HG03280 (cell line): ENCODE data around the gene KLHL8.
A peak's percentile ranks its signal among the peaks of the same experiment; 100 is the strongest.
"Not testable (repeated sequence)": the region's sequence is repeated elsewhere in the genome, so short reads cannot be mapped to it uniquely, and the experiment has no call there.

ENCODE experiments used
- ATAC-seq: cut with Tn5 transposase; IDR thresholded peaks from one replicate; pipeline ENCODE4 v1.9.1; 2021; ENCODE audit warnings: mild to moderate bottlenecking, moderate library complexity; ENCODE audit not compliant: unreplicated experiment

KLHL8 gene

DNA sequence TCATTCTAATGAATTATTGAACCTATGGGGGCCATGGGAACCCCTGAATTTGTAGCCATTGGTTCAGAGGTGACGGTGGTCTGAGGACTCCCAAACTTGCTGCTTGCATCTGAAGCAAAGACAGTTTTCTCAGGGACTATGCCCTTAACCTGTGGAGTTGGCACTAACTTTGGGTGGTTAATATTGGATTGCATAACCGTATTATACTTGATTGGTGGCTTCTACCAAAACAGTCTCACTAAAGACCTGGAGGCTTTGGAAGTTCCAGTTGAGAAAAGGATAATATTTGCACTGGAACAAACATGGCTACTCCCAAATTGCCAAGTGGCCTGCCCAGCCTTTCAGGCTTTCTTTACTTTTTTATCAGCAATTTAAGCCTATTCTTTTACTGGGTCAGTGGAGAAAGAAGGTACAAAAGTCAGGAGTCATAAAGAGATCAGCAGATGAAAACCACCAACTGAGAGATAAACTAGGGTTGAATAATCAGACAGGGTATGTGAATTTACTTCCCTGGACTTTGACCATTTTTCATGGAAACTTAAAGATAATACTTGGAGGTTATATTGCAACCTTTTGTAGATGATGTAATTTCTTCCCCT is 7.9 kb upstream of the KLHL8 start:
- ATAC-seq: no peak

DNA sequence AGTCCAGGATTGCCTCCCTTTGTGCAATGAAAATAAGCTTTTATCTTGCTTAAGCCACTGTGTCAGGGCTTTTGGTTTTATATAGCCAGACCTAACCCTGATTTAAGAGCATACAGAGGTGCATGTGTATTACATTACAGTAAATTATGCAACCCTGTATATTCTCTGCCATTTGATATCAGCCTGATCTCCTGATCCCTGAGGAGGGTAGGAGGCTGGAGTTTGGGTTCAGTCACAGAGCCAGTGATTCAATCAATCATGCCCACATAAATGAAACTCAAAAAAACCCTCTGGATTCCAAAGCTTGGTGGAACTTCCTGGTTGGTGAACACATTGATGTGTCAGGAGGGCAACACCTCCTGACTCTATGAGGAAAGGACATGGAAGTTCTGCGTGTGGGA is 7.3 kb upstream of the KLHL8 start:
- ATAC-seq: no peak

DNA sequence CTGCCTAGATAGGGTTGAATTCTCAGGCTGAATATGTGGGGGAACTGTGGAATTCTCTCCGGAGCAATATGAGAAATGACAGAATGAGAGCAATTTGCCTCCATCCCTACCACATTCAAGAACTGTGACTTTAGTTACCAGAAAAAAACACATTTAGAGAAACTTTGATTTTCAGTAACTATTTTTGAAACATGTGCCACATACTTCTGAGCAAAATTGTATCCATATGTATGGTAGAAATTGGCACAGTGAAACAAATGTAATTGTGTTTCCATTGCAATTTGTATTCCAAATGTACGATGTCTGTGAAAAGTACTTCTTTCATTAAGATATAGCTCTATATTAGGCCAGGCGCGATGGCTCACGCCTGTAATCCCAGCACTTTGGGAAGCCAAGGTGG is 5.5 kb upstream of the KLHL8 start:
- no peak for ATAC-seq

DNA sequence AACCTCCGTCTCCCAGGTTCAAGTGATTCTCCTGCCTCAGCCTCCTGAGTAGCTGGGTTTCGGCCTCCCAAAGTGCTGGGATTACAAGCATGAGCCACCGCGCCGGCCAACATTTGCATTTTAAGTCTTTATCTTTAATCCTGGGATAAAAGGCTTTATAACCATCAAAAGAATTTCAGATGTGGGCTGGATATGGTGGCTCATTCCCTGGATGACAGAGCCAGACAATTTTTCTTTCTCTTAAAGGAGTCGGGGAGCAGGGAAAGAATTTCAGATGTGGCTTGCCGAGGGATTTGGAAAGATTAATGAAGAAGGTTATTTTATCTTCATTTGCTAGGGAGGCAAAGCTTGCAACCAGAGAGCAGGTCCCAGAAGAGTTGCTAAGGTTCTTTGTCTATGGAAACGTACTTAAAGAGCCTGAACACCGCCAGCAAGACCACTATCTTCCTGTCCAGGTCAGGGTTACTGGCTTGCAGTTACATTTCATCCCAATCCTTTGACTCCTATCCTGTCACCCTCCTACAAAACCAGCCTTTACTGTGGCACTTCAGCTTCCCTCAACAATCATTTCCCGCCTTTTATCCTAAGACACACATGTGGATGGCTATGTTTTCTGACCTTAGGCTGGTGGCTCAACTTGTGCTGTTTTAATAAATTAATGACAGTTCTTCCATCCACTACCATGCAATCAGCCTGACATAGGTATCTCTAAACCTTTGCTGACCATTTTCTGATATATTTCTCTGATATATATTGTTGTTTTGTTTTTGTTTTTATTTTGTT is 3.9 kb upstream of the KLHL8 start:
- ATAC-seq: no peak

DNA sequence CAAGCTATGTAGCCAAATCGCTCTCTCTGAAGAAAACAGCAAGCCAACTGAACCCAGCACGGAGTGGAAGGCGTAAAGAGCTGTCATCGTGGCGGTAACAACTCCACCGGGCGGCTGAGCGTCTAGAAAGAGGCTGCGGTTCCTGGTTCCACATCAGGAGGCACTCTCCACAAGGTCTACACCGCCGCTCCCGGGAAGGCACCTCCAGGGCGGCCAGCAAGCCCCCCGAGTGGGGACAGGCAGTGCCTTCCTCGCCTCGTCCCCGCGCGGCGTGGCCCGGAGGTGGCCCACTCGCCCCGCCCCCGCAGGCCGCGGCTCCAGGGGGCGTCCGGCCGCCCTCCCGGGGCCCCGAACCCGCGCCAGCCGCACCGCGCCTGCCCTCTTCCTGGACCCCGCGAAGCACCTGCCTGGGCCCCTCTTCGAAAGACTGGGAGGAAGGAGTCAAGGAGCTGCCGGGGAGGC is 755 bp downstream of the KLHL8 start:
- ATAC-seq: peak; percentile 32

DNA sequence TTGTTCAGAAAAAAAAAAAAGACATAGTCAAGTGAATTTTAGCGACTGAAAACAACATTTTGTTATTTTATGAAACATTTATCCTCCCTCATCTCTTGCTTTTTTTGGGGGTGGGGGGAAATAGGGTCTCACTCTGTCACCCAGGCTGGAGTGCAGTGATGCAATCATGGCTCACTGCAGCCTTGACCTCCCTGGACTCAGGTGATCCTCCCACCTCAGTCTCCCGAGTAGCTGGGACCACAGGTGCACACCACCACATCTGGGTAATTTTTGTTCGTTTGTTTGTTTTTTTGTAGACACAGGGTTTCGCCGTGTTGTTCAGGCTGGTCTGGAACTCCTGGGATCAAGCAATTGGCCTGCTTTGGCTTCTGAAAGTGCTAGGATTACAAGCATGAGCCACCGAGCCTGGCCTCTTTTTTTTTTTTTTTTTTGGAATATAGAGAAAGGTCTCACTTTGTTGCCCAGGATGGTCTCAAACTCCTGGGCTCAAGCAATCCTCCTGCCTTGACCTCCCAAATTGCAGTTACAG is 3.1 kb downstream of the KLHL8 start:
- not testable (repeated sequence) for ATAC-seq

DNA sequence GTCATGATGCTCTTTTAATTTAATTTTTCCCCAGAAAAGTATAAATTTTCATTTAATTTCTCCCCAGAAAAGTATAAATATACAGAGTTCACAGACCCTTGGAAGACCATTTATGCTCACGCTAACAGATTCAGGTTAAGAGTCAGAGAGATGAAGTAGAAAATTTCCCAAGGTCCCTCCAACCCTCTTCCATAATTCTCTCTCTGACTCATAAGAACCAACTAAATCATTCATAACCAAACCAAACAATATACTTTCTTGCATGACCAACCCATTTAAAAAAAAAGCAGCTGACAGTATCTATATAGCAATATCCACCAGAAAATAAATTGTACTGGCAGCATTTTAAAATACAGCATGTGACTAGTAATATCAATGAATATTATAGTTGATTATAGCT is 3.9 kb downstream of the KLHL8 start:
- ATAC-seq: no peak

DNA sequence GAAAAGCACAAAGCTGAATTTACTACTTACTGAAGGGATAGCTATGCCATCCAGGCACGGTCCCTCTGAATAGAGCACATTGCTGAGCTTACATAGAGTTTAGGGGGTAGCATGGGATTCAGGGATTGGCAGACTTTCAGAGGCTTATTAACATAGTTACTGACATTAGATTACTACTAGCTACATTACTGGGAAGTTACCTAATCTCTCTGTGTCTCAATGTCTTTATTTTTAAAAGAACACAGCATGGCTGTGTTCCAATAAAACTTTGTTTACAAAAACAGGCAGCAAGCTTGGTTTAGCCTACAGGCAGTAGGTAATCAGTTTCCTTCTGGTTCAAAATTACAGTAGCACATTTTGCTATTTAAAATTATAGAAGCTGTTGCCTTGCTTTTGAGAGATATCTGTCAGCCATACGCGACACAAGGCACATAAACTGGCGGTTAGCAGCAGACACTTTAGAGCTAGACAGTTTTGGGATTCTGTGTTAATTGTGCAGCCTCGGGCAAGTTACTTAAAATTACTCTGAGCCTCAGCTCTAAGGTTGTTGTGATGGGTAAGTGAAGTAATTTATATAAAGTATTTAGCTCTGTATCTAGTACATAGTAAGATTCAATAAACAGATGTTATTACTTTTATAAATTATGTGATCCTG is 6.9 kb downstream of the KLHL8 start:
- no peak for ATAC-seq

DNA sequence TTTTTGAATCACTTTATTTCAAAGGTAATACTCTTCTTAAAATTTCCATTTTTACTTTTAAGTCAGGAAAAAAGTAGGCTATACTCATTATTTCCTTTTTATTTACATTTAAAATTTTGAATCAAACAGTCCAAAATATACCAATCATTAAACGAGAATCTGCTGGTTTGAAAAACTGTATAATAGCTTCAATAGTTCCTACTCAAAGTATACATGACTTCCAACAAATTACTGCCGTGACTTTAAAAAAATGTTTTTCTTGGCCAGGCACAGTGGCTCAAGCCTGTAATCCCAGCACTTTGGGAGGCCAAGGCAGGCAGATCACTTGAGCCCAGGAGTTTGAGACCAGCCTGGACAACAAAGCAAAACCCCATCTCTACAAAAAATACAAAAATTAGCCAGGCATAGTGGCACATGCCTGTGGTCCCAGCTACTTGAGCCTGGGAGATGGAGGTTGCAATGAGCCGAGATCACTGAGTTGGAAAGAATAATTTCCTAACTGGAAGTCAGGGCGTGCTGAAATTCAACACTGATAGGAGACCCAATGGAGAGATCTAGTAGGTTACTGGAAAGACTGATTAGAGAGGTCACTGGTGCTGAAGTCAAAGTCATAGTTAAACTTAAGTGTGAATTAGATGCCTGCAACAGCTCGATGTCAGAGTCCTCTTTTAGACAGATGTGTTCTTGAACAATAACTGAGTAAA is 9.0 kb downstream of the KLHL8 start:
- no peak for ATAC-seq

DNA sequence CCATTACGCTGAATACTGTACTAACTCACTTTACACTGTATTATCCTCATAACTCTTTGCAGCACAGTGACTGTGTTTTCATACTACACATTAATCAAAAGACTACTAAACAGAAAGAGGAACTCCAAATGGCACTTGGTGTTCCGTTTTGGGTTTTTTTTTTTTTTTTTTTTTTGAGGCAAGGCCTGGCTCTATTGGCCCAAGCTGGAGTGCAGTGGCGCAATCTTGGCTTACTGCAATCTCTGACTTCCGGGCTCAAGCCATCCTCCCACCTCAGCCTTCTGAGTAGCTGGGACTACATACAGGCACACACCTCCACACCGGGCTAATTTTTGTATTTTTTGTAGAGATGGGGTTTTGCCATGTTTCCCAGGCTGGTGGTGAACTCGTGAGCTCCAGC is 10.7 kb downstream of the KLHL8 start:
- ATAC-seq: peak; percentile 43

DNA sequence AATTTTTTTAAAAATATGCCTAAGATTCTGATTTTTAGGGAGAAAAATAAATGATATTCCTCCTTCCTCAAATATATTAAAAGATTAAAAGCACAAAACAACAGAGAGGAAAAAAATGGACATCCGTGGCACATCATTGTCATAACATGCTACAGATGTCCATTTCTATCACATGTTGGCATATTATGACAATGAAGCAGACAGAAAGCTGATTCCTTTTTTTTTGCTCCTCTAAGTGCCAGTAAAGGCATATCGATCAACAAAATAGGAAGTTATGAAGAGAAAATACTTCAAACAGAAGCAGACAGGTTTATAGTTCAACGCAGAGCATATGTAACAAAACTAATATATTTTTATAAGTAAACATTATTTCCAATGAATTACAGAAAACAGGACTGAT is 11.2 kb downstream of the KLHL8 start:
- ATAC-seq: no peak

DNA sequence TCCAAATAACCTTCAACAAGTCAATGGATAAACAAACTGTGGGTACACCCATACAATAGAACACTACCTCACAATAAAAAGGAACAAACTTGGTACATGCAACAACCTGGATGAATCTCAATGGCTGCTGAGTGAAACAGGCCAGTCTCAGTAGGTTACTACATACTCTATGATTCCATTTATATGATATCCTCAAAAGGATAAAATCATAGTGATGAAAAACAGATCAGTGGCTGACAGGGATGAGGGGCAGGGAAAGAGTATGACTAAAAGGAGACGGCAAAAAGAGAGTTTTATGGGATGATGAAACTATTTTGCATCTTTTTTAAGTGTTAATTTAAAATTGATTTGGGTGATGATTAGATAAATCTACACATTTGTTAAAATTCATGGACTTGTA is 15.9 kb downstream of the KLHL8 start:
- ATAC-seq: no peak

DNA sequence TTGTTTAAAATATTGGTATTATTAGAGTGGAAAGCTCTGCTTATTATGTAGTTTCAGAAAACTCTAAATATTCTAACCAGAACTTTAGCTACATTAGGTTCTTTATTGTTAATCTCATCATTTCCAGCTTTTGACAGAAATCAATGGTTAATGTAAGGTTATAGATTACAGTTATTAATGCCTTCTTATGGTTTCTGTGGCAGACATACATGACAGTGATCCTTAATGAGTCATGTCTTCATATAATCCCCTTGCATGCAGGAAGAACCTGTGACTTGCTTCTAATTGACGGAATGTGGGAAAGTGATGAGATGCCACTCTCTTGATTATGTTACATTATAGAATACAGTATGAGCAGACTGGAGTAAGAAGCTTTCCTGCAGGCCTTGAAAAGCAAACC is 23.5 kb downstream of the KLHL8 start:
- no peak for ATAC-seq

DNA sequence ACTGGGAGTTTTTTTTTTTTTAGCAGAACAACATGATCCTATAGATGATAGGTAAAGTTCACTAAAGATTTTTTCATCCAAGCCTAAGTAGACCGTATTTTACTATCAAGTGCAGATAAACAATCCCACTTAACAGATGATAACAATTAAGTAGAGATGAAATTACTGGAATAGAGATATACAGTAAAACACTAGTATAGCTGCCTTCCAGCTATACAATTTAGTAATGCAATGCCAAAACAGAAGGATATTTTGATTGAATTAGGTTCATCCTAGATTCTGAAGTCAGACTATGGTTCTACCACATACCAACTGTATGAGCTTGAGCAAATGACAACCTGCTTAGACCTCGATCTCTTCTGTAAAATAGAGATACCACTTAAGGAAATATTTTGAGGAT is 24.3 kb downstream of the KLHL8 start:
- ATAC-seq: no peak

DNA sequence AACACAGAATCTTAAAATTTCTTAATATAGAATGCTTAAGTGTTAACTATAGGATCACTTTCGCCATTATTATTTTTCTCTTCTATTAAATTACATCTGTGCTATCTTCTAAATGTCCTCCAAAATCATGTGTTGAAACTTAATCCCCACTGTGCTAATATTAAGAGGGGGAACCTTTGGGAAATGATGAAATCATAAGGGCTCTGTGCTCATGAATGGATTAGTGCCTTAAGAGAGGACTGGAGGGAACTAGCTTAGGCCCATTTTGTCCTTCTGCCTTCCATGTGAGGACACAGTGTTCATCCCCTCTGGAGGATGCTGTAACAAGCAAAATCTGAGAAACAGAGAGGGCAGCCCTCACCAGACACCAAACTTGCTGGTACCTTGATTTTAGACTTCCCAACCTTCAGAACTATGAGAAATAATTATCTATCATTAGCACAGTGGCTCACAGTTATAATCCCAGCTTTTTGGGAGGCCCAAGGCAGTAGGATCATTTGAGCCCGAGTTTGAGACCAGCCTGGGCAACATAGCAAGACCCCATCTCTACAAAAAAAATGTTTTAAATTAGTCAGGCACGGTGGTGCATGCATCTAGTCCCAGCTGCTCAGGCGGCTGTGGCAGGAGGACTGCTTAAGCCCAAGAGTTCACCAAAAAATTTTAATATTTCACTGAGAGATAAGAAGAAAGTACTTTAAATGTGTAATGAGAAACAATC is 26.3 kb downstream of the KLHL8 start:
- ATAC-seq: no peak

DNA sequence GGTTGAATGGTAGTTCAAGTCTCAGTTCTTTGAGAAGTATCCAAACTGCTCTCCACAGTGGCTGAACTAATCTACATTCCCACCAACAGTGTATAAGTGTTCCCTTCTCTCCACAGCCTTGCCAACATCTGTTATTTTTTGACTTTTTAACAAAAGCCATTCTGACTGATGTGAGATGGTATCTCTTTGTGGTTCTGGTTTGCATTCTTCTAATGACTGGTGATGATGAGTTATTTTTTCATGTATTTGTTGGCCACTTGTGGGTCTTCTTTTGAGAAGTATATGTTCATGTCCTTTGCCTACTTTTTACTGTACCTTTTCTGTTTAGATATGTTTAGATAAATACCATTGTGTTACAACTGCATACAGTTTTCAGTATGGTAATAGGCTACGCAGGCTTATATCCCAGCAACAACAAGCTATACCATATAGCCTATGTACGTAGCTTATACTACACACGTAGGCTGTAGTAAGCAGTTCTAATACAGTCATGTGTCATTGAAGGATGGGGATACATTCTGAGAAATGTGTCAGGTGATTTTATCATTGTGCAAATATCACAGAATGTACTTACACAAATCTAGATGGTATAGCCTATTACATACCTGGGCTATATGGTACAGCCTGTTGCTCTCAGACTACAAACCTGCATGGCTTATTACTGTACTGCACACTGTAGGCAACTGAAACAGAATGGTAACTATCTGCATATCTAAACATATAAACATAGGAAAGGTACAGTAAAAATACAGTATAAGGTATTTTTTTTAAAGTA is 28.1 kb downstream of the KLHL8 start:
- no peak for ATAC-seq

DNA sequence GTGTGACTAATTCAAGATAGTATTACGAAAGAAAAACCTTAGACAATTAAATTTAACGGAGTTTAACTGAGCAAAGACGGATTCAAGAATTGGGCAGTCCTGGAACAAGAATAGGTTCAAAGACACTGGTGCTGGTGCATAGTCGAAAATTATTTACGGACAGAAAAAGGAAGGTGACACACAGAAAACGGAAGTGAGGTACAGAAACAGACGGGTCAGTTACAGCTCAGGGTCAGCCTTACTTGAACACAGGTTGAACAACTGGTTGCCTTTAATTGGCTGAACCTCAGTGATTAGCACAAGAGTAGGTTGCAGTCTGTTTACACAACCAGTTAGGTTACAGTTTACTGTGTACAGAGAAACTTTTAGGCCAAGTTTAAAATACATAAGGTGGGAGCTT is 31.5 kb downstream of the KLHL8 start:
- ATAC-seq: no peak

DNA sequence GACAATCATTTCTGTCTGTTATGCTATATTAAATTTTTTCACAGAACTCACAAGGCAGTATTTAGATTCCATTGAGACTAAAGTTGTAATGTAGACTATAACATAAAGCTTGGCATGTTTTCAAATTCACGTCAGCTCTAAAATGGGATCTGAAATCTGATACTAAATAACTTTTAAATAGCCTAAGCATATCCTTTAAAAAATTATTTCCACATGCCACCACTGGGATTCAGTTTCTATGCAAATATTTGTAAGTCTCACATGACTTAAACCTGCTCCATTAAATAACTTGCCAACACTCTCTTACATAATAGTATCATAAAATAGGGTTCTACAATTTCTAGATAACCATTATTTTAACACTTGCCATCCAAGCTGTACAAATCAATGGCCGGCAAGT is 32.4 kb downstream of the KLHL8 start:
- no peak for ATAC-seq

DNA sequence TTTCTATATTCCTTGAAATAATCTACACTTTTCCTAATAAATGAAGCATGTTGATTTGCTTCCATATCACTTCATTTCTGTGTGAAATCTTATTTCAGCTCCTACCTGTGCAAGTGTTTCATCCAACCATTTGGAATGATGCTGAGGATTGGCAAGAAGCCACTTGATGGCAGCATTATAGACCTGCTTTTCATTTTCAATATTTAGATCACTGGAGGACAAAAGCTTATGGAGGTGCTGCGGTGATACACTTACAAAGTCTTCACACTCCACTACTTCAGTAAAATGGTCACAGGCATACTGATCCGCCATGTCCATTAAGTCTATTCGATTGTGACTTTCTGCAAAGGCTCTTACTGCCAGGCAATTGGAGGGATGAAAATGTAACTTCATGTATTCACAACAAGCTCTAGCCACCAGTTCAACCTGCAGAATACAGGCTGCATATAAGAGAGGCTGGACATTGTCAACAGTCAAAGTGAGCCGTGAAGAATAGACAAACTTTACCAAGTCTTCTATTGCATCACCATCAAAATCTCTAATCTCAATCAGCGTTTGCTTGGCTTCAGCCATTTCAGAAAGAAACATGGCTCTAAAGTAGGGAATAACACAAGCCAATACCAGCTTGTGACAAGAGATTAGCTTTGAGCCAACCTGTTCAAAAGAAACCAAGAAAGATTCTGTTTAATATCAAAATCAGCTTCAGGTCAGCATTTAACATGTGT is 35.1 kb downstream of the KLHL8 start:
- ATAC-seq: no peak
